HG03460 (cell line): ENCODE results near the gene SIGMAR1.
A peak's percentile ranks its signal among the peaks of the same experiment; 100 is the strongest.

ENCODE experiments used
- ATAC-seq: cut with Tn5 transposase; IDR thresholded peaks from one replicate; pipeline ENCODE4 v1.9.1; 2021; ENCODE audit not compliant: unreplicated experiment

The SIGMAR1 gene

DNA sequence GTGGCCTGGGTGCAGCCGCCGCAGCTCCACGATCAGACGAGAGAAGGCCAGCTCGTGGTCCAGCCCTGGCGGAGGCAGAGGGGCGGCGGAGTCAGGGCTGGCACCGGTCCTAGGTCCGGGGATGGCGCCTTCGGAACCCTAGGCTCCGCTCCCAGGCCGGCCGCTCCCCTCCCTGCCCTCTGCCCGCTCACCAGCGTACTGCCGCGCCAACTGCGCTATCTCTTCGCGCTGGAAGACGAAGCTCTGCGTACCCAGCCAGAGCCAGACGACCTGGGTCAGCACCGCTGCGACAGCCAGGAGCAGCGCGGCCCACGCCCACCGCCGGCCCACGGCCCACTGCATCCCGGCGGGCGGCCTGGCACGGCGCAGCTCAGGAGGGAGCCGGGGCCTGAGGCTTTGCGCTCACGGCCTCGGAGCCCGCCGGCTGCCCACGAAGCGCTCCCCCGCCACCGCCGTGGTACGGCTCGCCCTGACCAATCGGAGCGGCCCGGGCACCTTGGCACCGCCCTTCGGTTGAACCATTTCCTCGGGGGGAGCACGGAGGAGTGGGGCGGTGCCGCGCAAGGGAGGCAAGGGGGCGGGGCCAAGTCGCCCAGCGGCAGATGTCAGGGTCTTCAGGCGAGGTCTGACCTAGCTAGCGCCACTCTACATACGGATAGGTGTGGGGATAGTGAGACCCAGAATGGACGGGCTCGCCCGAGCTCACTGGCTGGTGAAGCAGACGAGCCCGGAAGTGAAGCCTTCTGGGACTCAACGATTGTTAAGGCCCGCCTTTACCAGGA, at the start of gene SIGMAR1:
Gene SIGMAR1 (minus strand): TSS at position 432 of the 782 bp plus-strand sequence. CDS start 90 bp downstream, at position 342.
- ATAC-seq: peak; percentile 88

DNA sequence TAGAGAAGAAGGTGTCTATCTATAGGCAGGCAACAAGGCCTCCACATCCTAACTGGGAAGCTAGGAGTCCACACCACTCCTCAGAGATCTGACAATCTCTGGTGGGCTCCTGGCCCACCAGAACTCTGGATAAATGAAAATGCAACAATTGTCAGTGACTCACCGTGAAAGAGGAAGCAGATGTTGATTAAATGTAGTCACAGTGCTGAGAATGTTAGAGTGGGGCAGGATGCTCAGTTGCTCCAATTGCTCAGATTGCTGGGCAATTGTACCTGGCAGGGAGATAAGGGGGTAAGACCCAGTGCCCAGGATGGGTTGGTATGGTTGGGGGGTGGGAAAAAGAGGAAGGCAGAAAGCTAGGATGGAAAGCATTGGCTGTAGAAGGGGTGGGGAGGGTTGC, 49.1 kb upstream of the SIGMAR1 start:
- no peak for ATAC-seq

DNA sequence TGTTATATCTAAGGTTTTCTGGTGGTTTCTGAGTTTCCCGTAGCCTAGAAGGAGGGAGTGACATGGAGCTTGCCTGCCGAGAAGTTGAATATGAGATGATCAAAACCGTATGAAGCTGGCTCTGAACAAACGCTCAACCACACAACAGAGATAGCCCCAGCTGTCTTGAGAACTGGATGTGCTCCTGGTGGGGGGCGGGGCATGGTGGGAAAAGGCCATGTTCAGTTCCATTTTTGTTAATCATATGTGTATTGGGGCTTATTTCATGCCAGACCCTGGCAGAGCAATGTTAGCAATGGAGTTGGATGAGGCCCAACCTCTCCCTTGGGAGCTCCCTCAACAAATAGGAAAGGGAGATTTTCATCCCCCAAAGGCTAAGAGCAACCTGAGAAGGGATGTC, 48.6 kb upstream of the SIGMAR1 start:
- ATAC-seq: no peak

- ATAC-seq: no peak
These were observed 48.0 kb upstream of the SIGMAR1 start for GRCh38 chr9:34685591-34685990.

GRCh38 chr9:34684816-34685215, 47.2 kb upstream of the SIGMAR1 start:
- no peak for ATAC-seq

- no peak for ATAC-seq
These were observed 46.6 kb upstream of the SIGMAR1 start for GRCh38 chr9:34684145-34684544.

DNA sequence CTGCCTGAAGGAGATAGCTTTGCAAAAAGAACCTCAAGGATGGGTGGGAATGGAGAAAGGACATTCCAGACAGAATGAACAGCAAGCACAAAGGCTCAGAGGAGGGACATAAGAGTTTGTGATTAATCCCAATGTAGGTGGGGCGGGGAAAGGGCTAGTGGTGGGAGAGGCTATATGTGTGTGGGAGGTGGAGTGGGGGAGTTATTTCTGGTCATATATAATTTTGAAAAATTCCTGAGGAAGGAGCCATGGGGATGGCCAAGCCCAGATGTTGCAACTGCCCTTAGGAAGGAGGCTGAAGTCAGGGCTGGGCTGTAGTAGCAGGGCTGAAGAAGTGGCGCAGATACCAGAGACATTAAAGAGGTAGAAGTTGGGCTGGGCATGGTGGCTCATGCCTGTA, 38.3 kb upstream of the SIGMAR1 start:
- no peak for ATAC-seq

DNA sequence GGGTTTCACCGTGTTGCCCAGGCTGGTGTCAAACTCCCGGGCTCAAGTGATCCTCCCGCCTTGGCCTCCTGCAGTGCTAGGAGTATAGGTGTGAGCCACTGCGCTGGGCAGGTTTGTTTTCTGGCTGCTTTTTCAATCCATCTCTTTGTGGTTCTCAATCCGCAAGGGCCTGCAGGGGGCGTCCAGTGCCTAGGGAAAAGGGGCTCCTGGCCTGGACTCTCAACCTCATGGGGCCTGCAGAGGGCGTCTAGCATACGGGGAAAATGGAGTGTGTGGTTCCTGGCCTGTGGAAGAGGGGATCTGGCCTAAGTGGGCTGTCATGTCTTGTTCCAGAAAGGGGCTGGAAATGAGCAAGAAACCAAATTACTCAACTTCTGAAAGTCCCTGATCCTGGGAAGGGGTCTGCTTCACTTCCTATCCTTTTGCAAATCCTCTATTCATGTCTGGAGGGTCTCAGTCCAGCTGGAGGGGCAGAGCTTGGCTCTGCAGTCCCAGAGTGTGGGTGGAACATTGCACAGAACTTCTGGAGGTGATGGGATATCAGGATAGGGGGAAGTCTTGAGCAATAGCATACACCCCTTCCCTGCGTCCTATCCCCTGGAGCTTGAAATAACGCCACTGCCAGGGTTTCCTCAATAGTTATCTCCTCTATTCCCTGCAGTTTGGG, 37.6 kb upstream of the SIGMAR1 start:
- ATAC-seq: no peak

- no peak for ATAC-seq
These were observed 36.9 kb upstream of the SIGMAR1 start for GRCh38 chr9:34674440-34674839.

GRCh38 chr9:34671307-34671706, 33.7 kb upstream of the SIGMAR1 start:
- no peak for ATAC-seq

GRCh38 chr9:34669809-34670562, 32.4 kb upstream of the SIGMAR1 start:
- ATAC-seq: no peak

DNA sequence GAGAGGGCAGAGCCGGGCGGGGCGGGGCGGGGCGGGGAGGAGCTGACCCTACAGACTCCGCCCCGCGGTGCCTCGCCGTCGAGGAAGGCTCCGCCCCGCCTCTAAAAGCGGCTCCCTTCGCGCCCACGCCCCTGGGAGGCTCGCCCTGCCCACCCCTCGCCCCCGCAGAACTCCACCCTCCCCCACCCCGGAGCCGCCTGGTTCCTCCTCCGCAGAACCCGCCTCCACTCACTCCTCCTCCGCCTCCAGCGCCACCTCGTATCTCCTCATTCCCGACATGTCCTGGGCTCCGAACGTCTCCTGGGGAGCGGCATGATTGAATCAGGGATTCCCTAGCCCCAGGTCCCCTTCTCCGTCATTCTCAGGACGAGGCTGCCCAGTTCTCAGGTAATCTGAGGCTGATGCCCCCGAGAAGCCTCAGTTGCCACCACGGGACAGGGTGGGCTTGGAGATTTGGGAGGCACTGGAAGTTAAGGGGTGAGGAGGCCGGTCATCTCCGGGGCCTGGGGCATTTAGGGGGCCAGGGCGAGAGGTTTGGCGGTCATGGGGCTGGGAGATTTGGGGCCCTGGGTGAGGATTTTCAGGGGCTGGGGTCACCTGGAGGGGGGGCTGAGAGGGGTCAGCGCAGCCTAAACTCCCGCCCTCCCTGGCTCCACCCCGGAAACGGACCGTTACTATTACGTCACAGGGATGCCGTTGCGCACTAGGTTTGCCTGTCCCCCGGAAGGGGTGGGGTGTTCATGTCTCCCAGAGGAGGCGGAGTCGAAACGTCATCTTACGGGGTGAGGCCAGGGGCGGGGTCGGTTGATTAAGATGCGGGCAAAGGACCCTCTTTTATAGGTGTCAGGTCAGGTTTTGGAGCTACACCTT, 28.0 kb upstream of the SIGMAR1 start:
- ATAC-seq: peak; percentile 66

DNA sequence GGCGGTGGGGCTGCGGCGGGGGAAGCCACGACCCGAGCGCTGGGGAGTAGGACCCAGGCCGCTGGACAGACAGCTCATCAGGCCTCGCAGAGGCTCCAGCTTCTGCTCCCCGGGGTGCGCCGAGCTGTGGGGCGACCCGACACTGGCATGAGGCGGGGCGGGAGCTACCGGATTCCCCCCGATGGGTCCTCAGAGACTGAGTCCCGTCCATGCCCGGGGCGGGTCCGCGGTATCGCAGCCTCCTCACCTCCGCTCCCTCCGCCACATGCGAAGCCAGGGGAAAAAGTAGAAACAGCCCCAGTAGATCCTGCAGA, 27.4 kb upstream of the SIGMAR1 start:
- peak; percentile 3 for ATAC-seq

DNA sequence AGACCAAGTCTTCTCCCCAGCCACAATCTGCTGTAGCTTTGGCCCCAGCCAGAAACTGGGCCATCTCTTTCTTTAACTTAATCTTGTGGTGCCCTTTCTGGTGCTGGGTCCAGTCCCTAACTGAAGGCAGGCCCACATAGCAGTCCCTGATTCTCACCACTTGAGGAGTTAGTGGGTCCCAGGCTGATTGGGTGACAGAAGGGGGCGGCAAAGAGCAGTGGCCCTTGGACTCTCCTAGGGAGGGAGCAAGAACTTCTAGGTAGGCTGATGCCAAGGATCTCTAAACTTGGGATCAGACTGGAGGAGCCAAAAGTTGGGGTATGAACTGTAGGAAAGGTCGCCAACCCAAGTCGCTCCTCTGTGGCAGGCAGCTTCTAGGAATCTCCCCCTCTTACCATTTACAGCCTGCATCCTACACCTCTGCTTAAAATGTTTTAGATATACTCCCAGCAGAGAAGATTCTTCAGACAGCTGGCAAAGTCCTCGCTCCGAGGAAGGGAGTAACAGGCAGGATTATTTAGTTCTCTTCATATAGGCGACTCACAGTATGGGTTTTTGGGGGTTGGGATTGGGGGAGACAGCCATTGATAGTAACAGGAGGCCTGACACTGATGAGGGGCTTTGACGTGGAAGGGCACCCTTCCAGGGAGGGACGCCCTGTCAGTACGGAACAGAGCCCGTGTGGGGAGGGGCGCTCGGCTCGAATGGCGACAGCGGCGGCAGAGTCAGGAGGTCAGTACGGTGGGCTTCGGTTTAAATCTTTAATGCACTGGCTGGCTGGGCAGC, 26.9 kb upstream of the SIGMAR1 start:
- ATAC-seq: peak; percentile 40

DNA sequence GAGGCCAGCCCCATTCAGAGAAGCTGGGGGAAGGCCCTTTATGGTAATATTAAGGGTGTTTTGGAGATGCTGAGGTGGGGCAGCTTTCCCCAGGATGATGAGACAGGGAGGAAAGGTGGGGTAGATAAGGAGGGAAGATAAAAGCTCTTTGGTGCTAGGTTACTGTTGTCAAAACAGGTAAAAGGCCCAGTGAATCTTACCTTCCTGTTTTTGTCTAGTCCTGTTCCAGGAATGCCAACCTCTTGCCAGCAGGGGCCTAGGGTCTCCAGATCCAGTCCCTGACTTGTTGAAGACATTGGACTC, 25.7 kb upstream of the SIGMAR1 start:
- ATAC-seq: no peak

GRCh38 chr9:34662526-34663302, 25.1 kb upstream of the SIGMAR1 start, which contains the start of gene CCL27:
Gene CCL27 (minus strand): TSS chr9:34662657. CDS start chr9:34662633, 24 bp downstream.
- no peak for ATAC-seq

DNA sequence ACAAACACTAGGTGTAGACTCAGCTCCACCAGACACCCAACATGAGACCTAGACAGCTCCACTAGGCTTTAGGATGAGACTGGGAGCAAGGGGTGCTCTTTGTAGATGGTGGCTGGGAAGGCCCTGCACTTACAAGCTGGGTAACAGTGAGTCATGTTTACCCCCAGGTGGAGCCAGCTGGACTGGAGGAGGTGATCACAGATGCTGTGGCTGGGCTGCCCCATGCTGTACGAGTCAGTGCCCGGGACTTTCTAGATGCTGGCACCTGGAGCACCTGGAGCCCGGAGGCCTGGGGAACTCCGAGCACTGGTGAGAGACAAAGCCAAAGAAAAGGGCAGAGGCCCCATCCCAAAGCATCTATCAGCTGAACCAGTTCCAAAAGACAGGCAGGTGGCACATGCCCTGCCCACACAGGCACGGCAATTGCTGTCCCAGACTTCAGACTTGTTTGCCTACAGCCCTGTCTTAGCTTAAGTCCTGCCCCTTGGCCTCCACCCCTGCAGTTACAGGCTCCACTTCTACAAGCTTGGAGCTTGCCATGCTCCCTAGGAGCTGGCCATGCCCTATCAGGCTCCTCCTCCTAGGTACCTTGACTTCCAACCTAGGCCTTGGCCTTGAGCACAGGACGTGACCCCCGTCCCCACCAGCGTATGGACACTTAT, 22.1 kb upstream of the SIGMAR1 start:
- no peak for ATAC-seq

DNA sequence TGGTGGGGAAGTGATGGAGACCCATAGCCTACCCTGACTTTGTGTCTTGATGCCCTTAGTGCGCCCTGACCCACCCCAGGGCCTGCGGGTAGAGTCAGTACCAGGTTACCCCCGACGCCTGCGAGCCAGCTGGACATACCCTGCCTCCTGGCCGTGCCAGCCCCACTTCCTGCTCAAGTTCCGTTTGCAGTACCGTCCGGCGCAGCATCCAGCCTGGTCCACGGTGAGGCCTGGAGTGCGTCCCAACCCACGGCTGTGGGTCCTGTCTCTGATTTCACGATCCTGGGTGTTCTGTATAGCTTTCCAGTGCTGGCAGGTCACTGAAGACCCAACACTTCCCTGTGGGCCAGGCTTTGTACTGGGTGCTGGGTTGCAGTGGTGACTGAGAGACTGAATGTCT, 20.9 kb upstream of the SIGMAR1 start:
- ATAC-seq: no peak

DNA sequence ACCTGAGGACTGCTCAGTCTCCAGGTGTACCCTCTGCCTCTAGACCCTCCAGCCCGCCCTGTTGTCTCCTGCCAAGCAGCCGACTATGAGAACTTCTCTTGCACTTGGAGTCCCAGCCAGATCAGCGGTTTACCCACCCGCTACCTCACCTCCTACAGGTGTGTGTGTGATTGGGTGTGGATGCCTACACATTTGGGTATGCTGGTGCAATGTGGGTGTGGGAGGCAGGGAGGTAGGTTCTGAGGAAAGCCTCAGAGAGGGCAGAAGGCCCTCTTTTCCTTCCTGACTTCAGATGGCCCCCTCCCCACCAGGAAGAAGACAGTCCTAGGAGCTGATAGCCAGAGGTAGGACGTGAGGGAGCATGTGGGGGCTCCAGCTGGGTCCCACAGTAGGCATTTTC, 19.4 kb upstream of the SIGMAR1 start:
- ATAC-seq: no peak
